H9 (cell line): ENCODE data around the gene UNC13D. TPM values are rescaled to one million over a fixed set of nuclear protein-coding genes. Genes with fewer than 3 reads are reported as not detected.

ENCODE experiments used
- DNase-seq: peaks from one replicate; pipeline ENCODE4 v3.0.0-alpha.2; 2017
- H2AFZ ChIP-seq: one replicate; pipeline ENCODE4 v1.6.1; 2013; ENCODE audit warnings: mild to moderate bottlenecking, low read length, control low read depth, moderate library complexity
- H2AK5ac ChIP-seq: 2 replicates; pipeline ENCODE4 v1.6.1; 2013; ENCODE audit warnings: low read length, control low read depth, mixed read lengths; ENCODE audit not compliant: insufficient read length
- H2BK120ac ChIP-seq: one replicate; pipeline ENCODE4 v1.6.1; 2013; ENCODE audit warnings: low read depth, mild to moderate bottlenecking, low read length, control low read depth, inconsistent platforms; ENCODE audit not compliant: poor library complexity, severe bottlenecking
- H2BK12ac ChIP-seq: 2 replicates; pipeline ENCODE4 v1.6.1; 2013; ENCODE audit warnings: low read length, control low read depth, mixed read lengths, low read depth; ENCODE audit not compliant: insufficient read length
- H2BK15ac ChIP-seq: 2 replicates; pipeline ENCODE4 v1.6.1; 2013; ENCODE audit warnings: low read depth, low read length, control low read depth
- H2BK20ac ChIP-seq: one replicate; pipeline ENCODE4 v1.6.1; 2013; ENCODE audit warnings: low read depth, mild to moderate bottlenecking, low read length, control low read depth, inconsistent platforms; ENCODE audit not compliant: poor library complexity, severe bottlenecking
- H2BK5ac ChIP-seq: 2 replicates; pipeline ENCODE4 v1.6.1; 2013; ENCODE audit warnings: low read length, control low read depth, mixed read lengths; ENCODE audit not compliant: insufficient read length
- H3K14ac ChIP-seq: 2 replicates; pipeline ENCODE4 v1.6.1; 2013; ENCODE audit warnings: low read length, control low read depth; ENCODE audit not compliant: insufficient read depth
- H3K18ac ChIP-seq: 2 replicates; pipeline ENCODE4 v1.6.1; 2013; ENCODE audit warnings: low read depth, mild to moderate bottlenecking, mixed read lengths, low read length, control low read depth; ENCODE audit not compliant: insufficient read length
- H3K23ac ChIP-seq: 2 replicates; pipeline ENCODE4 v1.6.1; 2013; ENCODE audit warnings: low read length, control low read depth, mixed read lengths, low read depth; ENCODE audit not compliant: insufficient read length
- H3K23me2 ChIP-seq: 2 replicates; pipeline ENCODE4 v1.6.1; 2013; ENCODE audit warnings: low read depth, mild to moderate bottlenecking, mixed read lengths, low read length, control low read depth; ENCODE audit not compliant: insufficient read length, poor library complexity, severe bottlenecking
- H3K27ac ChIP-seq: 2 replicates; pipeline ENCODE4 v1.5.1; 2013; ENCODE audit warnings: low read length, control low read depth, mixed read lengths, low read depth; ENCODE audit not compliant: insufficient read length
- H3K27me3 ChIP-seq: 2 replicates; pipeline ENCODE4 v1.6.1; 2013; ENCODE audit warnings: low read length, control low read depth, inconsistent platforms; ENCODE audit not compliant: insufficient read depth
- H3K4ac ChIP-seq: 2 replicates; pipeline ENCODE4 v1.6.1; 2013; ENCODE audit warnings: low read depth, mild to moderate bottlenecking, control low read depth, inconsistent platforms, low read length, moderate library complexity
- H3K4me1 ChIP-seq: 2 replicates; pipeline ENCODE4 v1.6.1; 2013; ENCODE audit warnings: low read length, control low read depth, inconsistent platforms; ENCODE audit not compliant: insufficient read depth
- H3K4me2 ChIP-seq: 2 replicates; pipeline ENCODE4 v1.6.1; 2013; ENCODE audit warnings: low read length, control low read depth, mixed read lengths; ENCODE audit not compliant: insufficient read length, insufficient read depth
- H3K56ac ChIP-seq: 2 replicates; pipeline ENCODE4 v1.6.1; 2013; ENCODE audit warnings: low read depth, mild to moderate bottlenecking, mixed read lengths, low read length, control low read depth; ENCODE audit not compliant: insufficient read length
- H3K79me1 ChIP-seq: 2 replicates; pipeline ENCODE4 v1.6.1; 2013; ENCODE audit warnings: low read depth, mild to moderate bottlenecking, moderate library complexity, low read length, control low read depth, inconsistent platforms; ENCODE audit not compliant: insufficient read depth, poor library complexity, severe bottlenecking
- H3K79me2 ChIP-seq: 2 replicates; pipeline ENCODE4 v1.6.1; 2013; ENCODE audit warnings: low read length, control low read depth, inconsistent platforms; ENCODE audit not compliant: insufficient read depth
- H3K9ac ChIP-seq: 2 replicates; pipeline ENCODE4 v1.6.1; 2013; ENCODE audit warnings: low read length, control low read depth, mixed read lengths; ENCODE audit not compliant: insufficient read length; ENCODE audit errors: extremely low read depth
- H3K9me3 ChIP-seq: one replicate; pipeline ENCODE4 v1.6.1; 2013; ENCODE audit warnings: low read depth, low read length, inconsistent platforms; ENCODE audit not compliant: control insufficient read depth
- H3T11ph ChIP-seq: one replicate; pipeline ENCODE4 v1.6.1; 2013; ENCODE audit warnings: mild to moderate bottlenecking, low read length, control low read depth, inconsistent platforms
- H4K20me1 ChIP-seq: one replicate; pipeline ENCODE4 v1.6.1; 2013; ENCODE audit not compliant: control insufficient read depth, insufficient read length, insufficient read depth
- H4K5ac ChIP-seq: 2 replicates; pipeline ENCODE4 v1.6.1; 2013; ENCODE audit warnings: low read depth, mild to moderate bottlenecking, mixed read lengths, low read length, control low read depth; ENCODE audit not compliant: insufficient read length
- H4K8ac ChIP-seq: replicated peaks from 2 replicates; pipeline ENCODE4 v1.6.1; 2013; ENCODE audit warnings: low read length, control low read depth, mixed read lengths, low read depth; ENCODE audit not compliant: insufficient read length
- H4K91ac ChIP-seq: 2 replicates; pipeline ENCODE4 v1.6.1; 2013; ENCODE audit warnings: low read depth, mild to moderate bottlenecking, moderate library complexity, mixed read lengths, low read length, control low read depth; ENCODE audit not compliant: insufficient read length
- H3K27ac Mint-ChIP-seq, 3 experiments: 2 replicates in 2 of 3; 3 replicates in 1 of 3; pipeline ENCODE4 v1.8.0; 2020 to 2021; ENCODE audit warnings: mixed read lengths in 3 of 3, mild to moderate bottlenecking in 1 of 3, moderate library complexity in 1 of 3
- H3K27me3 Mint-ChIP-seq: 2 replicates; pipeline ENCODE4 v1.8.0; 2021; ENCODE audit warnings: low read depth, mild to moderate bottlenecking, moderate library complexity, mixed read lengths
- H3K36me3 Mint-ChIP-seq, 3 experiments: 2 replicates in 2 of 3; 3 replicates in 1 of 3; pipeline ENCODE4 v1.8.0; 2020 to 2021; ENCODE audit warnings: low read depth in 3 of 3, mixed read lengths in 3 of 3; ENCODE audit not compliant: insufficient read depth in 1 of 3
- H3K4me1 Mint-ChIP-seq, 2 experiments: 2 replicates each; pipeline ENCODE4 v1.8.0; 2020; ENCODE audit warnings: mixed read lengths in 2 of 2
- H3K4me3 Mint-ChIP-seq, 2 experiments: 2 replicates in 1 of 2; 3 replicates in 1 of 2; pipeline ENCODE4 v1.8.0; 2020 to 2021; ENCODE audit warnings: mild to moderate bottlenecking in 2 of 2, mixed read lengths in 2 of 2, moderate library complexity in 1 of 2
- H3K9me3 Mint-ChIP-seq, 2 experiments: 2 replicates in 1 of 2; 3 replicates in 1 of 2; pipeline ENCODE4 v1.8.0; 2020; ENCODE audit warnings: mild to moderate bottlenecking in 2 of 2, mixed read lengths in 2 of 2, moderate library complexity in 1 of 2
- CTCF ChIP-seq: fragments of 200-600 bp; sonication (generic); conservative IDR thresholded peaks from 3 replicates; pipeline ENCODE4 v1.8.0; 2021; ENCODE audit warnings: antibody characterized with exemption, mild to moderate bottlenecking
- WGBS: extraction: QIAGEN DNeasy Blood & Tissue Kit; methylation state at CpG from one replicate; pipeline ENCODE4 v1.1.7; 2013; ENCODE audit warnings: missing lambda C conversion rate, low lambda C conversion rate, mixed read lengths; ENCODE audit not compliant: insufficient read length; ENCODE audit errors: extremely low coverage; 5-methylcytosine and 5-hydroxymethylcytosine counted together
- total RNA-seq: library from RNA; stranded (reverse); gene quantifications from 2 replicates; pipeline ENCODE4 v1.2.1, GENCODE V29; 2021

The UNC13D gene
- total RNA-seq, 1 experiment from 2014 or later = 6.3 TPM

- peaks cover 7 to 10% of the 10 kb centered on the region in 2 experiments for H3K4me1 Mint-ChIP-seq
Observed at GRCh38 chr17:75850928-75851692, 6.9 kb upstream of the UNC13D start.

More at GRCh38 chr17:75850928-75851692, 6.9 kb upstream of the UNC13D start:
- Histone ChIP-seq H2BK12ac (no peak overlapping the region), H4K8ac (no peak overlapping the region), H2BK120ac (no peak overlapping the region), H3K23ac (no peak overlapping the region), H3K23me2 (peaks cover 2% of the 10 kb centered on the region), H2BK15ac (no peak overlapping the region), H2AK5ac (no peak overlapping the region), H2AFZ (no peak overlapping the region), H3K79me1 (peaks cover 4% of the 10 kb centered on the region), H3K27ac (no peak overlapping the region), H2BK20ac (no peak overlapping the region), H3K9me3 (no peaks in the 10 kb centered on the region), H3K18ac (no peak overlapping the region), H3K79me2 (peaks cover 5% of the 10 kb centered on the region; the same call in 1 of the 2 replicates), H3K27me3 (no peaks in the 10 kb centered on the region), H3K14ac (no peak overlapping the region), H4K5ac (no peak overlapping the region), H4K91ac (no peak overlapping the region), H3K4me1 (peaks cover 5% of the 10 kb centered on the region), H3K4ac (no peak overlapping the region), H4K20me1 (peaks cover 2% of the 10 kb centered on the region), H3K9ac (no peak overlapping the region), H2BK5ac (no peak overlapping the region), H3T11ph (no peak overlapping the region), H3K4me2 (no peak overlapping the region), H3K56ac (no peak overlapping the region)
- no peak for DNase-seq
- WGBS = no CpG with 5 or more reads among the region's 12 CpGs
- TF ChIP-seq CTCF = no peak
- no peaks in the 10 kb centered on the region for H3K9me3 Mint-ChIP-seq
- no peaks in the 10 kb centered on the region for H3K27me3 Mint-ChIP-seq
- H3K36me3 Mint-ChIP-seq = peaks cover 22 to 51% (median 48%) of the 10 kb centered on the region in 3 experiments
- H3K4me3 Mint-ChIP-seq = no peak overlapping the region
- no peak overlapping the region for H3K27ac Mint-ChIP-seq
